Epithelial cell of proximal tubule (primary cell): ENCODE results near the gene POLR2H. TPM values are rescaled to one million over a fixed set of nuclear protein-coding genes. Genes with fewer than 3 reads are reported as not detected.

Source experiments
- total RNA-seq: library from RNA; depleted of rRNA; stranded (reverse); fragments of >200 nt; gene quantifications from 2 replicates; pipeline ENCODE4 v1.2.3, GENCODE V29; 2015

Gene POLR2H
- total RNA-seq, 1 donor from 2014 or later, result 182 TPM

Other genes with a start within 250 kb of the POLR2H start
- gene EIF2B5, start 226.4 kb upstream of the POLR2H start, total RNA-seq, result 26.3 and 39.2 TPM in 2 replicates
- 33.5 and 38.2 TPM in 2 replicates for gene DVL3, start 206.3 kb upstream of the POLR2H start, total RNA-seq
- 274 and 363 TPM in 2 replicates for gene AP2M1, start 186.9 kb upstream of the POLR2H start, total RNA-seq
- gene ABCF3, start 175.5 kb upstream of the POLR2H start, total RNA-seq, result 35.1 and 51.1 TPM in 2 replicates
- not detected in 2 replicates for gene VWA5B2, start 132.1 kb upstream of the POLR2H start, total RNA-seq
- 59.7 and 78.1 TPM in 2 replicates for gene ALG3, start 112.7 kb upstream of the POLR2H start, total RNA-seq
- 6.2 and 6.6 TPM in 2 replicates for gene EEF1AKMT4, start 112.0 kb upstream of the POLR2H start, total RNA-seq
- gene CAMK2N2, start 100.2 kb upstream of the POLR2H start, total RNA-seq, result 0.22 and 0.35 TPM in 2 replicates
- not detected in 2 replicates for gene ECE2, start 85.7 kb upstream of the POLR2H start, total RNA-seq
- gene PSMD2, start 62.5 kb upstream of the POLR2H start, total RNA-seq, result 506 and 1,067 TPM in 2 replicates
- 313 and 519 TPM in 2 replicates for gene EIF4G1, start 47.1 kb upstream of the POLR2H start, total RNA-seq
- 21.3 and 22.7 TPM in 2 replicates for gene FAM131A, start 24.1 kb upstream of the POLR2H start, total RNA-seq
- gene CLCN2, start 105 bp upstream of the POLR2H start, total RNA-seq, result 4.2 and 5.2 TPM in 2 replicates
- gene THPO, start 16.5 kb downstream of the POLR2H start, total RNA-seq, result not detected in 2 replicates
- not detected in 2 replicates for gene CHRD, start 18.3 kb downstream of the POLR2H start, total RNA-seq
- 0.07 and 0.92 TPM in 2 replicates for gene EPHB3, start 200.1 kb downstream of the POLR2H start, total RNA-seq